Choroid plexus epithelial cell (primary cell): ENCODE measurements around the gene SLC8A3.

Experiments
- DNase-seq: peaks from one replicate; pipeline ENCODE4 v3.0.0-alpha.2; 2010; ENCODE audit warnings: low read depth
- H3K4me3 ChIP-seq: 2 replicates; pipeline ENCODE4 v1.5.1; 2011; ENCODE audit warnings: low read depth, mild to moderate bottlenecking, control low read depth, low read length, moderate library complexity
- CTCF ChIP-seq: conservative IDR thresholded peaks from 2 replicates; pipeline ENCODE4 v1.5.1; 2011; ENCODE audit warnings: low read depth, mild to moderate bottlenecking, control low read depth, inconsistent platforms, low read length, moderate library complexity

Gene SLC8A3

DNA sequence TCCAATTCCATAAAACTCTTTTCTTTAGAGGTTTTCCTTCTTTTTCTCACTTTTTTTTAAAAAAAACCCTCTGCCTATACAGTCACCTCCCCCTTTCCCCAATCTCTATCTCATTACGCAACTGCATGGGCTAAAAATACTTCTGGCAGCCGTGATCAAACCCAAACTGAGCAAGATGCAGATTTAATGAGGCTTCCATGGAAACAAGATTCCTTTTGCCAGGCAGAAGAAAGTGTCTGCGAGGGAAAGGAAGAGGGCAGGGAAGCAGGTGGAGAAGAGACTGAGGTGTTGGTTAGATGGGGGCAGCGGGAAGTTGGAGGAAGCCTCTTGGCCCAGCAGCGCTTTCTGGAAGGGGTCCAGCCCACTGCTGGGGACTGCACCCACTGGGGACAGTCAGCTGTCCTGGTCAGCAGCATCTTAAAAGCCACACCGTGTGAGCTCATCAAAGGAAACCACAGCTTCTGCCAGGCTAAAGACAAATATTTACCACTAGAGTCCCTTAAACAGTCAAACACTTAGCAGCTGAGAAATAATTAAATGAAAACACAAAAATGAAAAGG, 90.4 kb downstream of the SLC8A3 start:
- no peak overlapping the region for H3K4me3 ChIP-seq
- TF ChIP-seq CTCF = no peak
- peak; percentile 2 for DNase-seq

- no peak overlapping the region for H3K4me3 ChIP-seq
- DNase-seq = no peak
- no peak for TF ChIP-seq CTCF
Observed at GRCh38 chr14:70097576-70098249, 91.0 kb downstream of the SLC8A3 start.

- DNase-seq = peak; percentile 54
- peak; percentile 68 for TF ChIP-seq CTCF
Observed at GRCh38 chr14:70096866-70097265, 91.9 kb downstream of the SLC8A3 start.

DNA sequence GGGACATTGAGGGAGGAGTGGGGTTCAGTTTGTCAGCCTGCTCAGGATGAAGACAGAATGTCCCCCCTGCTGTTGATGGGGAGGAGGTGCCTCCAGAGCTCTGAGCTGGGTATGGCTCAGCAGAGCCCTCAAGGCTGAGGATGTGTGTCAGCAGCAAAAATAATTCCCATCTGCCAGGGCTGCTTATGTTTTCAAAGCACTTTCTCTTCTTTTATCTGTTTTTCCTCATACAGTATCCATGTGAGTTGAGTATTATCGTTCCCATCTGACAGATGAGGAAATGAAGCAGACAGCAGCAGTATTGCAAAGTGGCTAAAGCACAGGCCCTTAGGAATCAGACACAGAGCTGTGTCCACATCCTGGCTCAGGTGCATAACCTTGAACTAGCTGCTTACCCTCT, 94.1 kb downstream of the SLC8A3 start:
- no peak for TF ChIP-seq CTCF
- DNase-seq = no peak
- no peak overlapping the region for H3K4me3 ChIP-seq

More at GRCh38 chr14:70096866-70097265, 91.9 kb downstream of the SLC8A3 start:
- no peak overlapping the region for H3K4me3 ChIP-seq

GRCh38 chr14:70094106-70094505, 94.6 kb downstream of the SLC8A3 start:
- DNase-seq = no peak
- H3K4me3 ChIP-seq = no peak overlapping the region
- no peak for TF ChIP-seq CTCF

DNA sequence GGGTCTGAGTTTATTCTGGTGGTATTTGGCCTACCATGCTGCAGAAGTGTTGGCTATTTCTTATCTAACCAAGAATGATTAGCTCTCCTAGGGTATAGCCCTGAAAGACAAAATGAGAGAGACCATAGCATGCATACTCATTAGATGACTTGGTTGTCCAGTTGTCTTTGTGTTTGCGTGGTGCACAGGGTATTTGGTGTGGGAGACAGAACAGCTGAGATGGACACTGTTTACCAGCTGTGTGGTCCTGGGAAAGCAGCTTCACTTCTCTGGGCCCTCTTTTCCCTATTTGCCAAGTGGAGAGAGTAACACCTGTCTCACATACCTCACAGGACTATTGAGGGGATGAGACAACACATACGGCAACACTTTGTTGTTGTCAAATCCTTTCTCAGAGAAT, 95.6 kb downstream of the SLC8A3 start:
- DNase-seq = no peak
- no peak for TF ChIP-seq CTCF
- no peak overlapping the region for H3K4me3 ChIP-seq

DNA sequence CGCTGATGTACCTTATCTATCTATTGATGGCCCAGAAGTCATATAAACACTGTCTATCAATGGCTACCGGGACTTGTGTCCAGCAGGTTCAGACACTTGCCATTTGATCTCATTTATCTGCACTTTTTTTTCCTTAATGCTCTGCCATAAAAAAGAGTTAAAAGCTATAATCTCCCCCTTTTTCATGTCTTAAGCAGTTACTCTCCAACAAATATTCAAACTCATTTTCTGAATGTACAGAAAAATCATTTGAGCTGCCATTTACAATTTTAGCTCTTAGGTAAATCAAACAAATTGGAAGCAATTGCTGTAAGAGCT, 101.4 kb downstream of the SLC8A3 start:
- TF ChIP-seq CTCF = no peak

More for the DNA sequence above, 101.4 kb downstream of the SLC8A3 start:
- no peak for DNase-seq
- H3K4me3 ChIP-seq = no peak overlapping the region
